ENCODE results near the gene COQ2. TPM values are rescaled to one million over a fixed set of nuclear protein-coding genes. Genes with fewer than 3 reads are reported as not detected.
A peak's percentile ranks its signal among the peaks of the same experiment; 100 is the strongest.

The COQ2 gene, protein sequence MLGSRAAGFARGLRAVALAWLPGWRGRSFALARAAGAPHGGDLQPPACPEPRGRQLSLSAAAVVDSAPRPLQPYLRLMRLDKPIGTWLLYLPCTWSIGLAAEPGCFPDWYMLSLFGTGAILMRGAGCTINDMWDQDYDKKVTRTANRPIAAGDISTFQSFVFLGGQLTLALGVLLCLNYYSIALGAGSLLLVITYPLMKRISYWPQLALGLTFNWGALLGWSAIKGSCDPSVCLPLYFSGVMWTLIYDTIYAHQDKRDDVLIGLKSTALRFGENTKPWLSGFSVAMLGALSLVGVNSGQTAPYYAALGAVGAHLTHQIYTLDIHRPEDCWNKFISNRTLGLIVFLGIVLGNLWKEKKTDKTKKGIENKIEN
- 10 to 100 TPM; 18.0 to 26.3 (median 22.9) TPM for total RNA-seq
- 10 to 100 TPM; 10.4 to 16.4 TPM for polyA plus RNA-seq
- long read RNA-seq, donor 1, transcript COQ2-206 (7 exons, 1,641 nt): major isoform, 34 of 40 reads
- long read RNA-seq, donor 1, partial matches to known transcripts: 1 of 40 reads
- long read RNA-seq, donor 1, other reads (novel, unspliced or antisense): 5 of 40 reads
- long read RNA-seq, donor 2, transcript COQ2-206 (7 exons, 1,641 nt): major isoform, 59 of 65 reads
- long read RNA-seq, donor 2, partial matches to known transcripts: 1 of 65 reads
- long read RNA-seq, donor 2, other reads (novel, unspliced or antisense): 5 of 65 reads
- long read RNA-seq, donor 3, transcript COQ2-206 (7 exons, 1,641 nt): major isoform, 27 of 27 reads
- long read RNA-seq, donor 3, partial matches to known transcripts: 0 of 27 reads
- long read RNA-seq, donor 3, other reads (novel, unspliced or antisense): 0 of 27 reads

DNA sequence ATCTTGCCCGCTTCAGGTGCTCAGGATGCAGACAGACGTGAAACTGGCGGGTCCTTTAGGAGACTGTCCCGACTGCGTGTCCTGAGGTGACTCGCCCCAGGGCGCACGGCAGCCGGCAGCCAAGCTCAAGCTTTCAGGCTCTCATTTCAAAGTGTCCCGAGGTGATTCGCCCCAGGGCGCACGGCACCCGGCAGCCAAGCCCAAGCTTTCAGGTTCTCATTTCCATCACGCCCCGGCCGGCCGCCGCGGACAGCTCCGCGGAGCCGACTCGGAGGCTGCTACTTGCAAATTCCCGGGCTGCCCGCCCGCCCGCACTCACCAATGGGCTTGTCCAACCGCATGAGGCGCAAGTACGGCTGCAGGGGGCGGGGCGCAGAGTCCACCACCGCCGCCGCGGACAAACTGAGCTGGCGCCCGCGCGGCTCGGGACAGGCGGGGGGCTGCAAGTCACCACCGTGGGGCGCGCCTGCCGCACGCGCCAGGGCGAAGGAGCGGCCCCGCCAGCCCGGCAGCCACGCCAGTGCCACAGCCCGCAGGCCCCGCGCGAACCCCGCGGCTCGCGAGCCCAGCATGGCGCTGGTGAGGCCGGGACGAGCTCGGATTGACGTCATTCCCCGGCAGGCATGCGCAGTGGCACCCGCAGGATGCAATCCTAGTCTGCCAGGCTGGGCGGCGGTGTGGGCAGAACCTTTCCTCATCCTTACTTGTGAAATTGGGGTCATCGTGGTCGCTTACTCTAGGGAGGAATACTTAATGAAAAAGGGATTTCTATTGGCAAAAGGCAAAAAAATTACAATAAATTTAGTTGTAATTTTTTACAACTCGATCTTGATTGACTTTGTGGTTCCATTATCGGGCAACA lies at the start of gene COQ2:
COQ2 (minus strand) TSS at position 606 of the 862 bp plus-strand sequence; CDS start at position 572, 34 bp downstream.
- intact Hi-C loops (cut with DNase I): loop anchor here in 1 of 10 donors (10.0 kb wide), 2 partner anchors 170 to 390 kb away; partner anchors contain the start of genes HELQ, MRPS18C and SEC31A

DNA sequence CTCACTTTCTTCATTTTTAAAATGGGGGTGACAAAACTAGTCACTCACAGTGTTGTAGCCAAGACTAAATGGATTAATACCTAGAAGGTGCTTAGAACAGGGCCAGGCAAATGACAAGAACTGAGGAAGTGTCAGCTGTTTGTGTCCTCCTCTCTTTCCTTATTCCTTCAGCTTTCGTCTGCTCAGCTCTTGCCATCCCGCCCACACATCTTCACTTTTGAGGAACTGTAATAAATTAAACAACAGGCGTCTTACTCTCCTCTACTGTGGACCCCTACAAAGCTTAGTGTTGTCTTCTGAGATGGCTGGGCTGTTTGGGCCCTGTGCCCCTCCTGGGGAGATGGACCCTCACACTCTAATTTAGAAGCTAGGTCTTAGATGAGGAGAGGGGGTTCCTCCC lies 47.4 kb upstream of the COQ2 start:
- Histone ChIP-seq H3K9me3 (no peaks in the 10 kb centered on the region), H3K27ac (no peak overlapping the region), H3K36me3 (no peaks in the 10 kb centered on the region), H3K27me3 (peaks cover 0 to 49% (median 7%) of the 10 kb centered on the region in 9 donors), H3K4me1 (peaks cover 0 to 39% (median 7%) of the 10 kb centered on the region in 12 donors), H3K4me3 (no peak overlapping the region)
- DNase-seq: no peak
- intact Hi-C loops (cut with DNase I): no loop called here
- ATAC-seq: no peak
- 54 to 80% (median 71%) methylated on average over 3 of the region's 3 CpGs for WGBS, 4 donors
- TF ChIP-seq, protein P1, sequence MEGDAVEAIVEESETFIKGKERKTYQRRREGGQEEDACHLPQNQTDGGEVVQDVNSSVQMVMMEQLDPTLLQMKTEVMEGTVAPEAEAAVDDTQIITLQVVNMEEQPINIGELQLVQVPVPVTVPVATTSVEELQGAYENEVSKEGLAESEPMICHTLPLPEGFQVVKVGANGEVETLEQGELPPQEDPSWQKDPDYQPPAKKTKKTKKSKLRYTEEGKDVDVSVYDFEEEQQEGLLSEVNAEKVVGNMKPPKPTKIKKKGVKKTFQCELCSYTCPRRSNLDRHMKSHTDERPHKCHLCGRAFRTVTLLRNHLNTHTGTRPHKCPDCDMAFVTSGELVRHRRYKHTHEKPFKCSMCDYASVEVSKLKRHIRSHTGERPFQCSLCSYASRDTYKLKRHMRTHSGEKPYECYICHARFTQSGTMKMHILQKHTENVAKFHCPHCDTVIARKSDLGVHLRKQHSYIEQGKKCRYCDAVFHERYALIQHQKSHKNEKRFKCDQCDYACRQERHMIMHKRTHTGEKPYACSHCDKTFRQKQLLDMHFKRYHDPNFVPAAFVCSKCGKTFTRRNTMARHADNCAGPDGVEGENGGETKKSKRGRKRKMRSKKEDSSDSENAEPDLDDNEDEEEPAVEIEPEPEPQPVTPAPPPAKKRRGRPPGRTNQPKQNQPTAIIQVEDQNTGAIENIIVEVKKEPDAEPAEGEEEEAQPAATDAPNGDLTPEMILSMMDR (IDR thresholded peaks at IDR 0.05): no peak
- no peak for TF ChIP-seq POLR2A (IDR thresholded peaks at IDR 0.05)

More for the DNA sequence above, at the start of gene COQ2:
- Histone ChIP-seq H3K9me3 (no peaks in the 10 kb centered on the region), H3K27me3 (no peaks in the 10 kb centered on the region), H3K27ac (peak within 1 kb of the TSS; percentile 91 to 100 (median 96)), H3K4me1 (peaks cover 0 to 43% (median 8%) of the 10 kb centered on the region in 12 donors), H3K4me3 (peak within 1 kb of the TSS; percentile 45 to 91 (median 72)), H3K36me3 (no peaks in the 10 kb centered on the region)
- WGBS, 4 donors: 0 to 1% (median 1%) methylated on average over 20 to 76 of the region's 76 CpGs
- DNase-seq: peak; percentile 96 to 98 (median 97)
- TF ChIP-seq, protein P1 (IDR thresholded peaks at IDR 0.05): peak in 11 of 12 donors; percentile 21 to 63 (median 47)
- TF ChIP-seq POLR2A (IDR thresholded peaks at IDR 0.05): peak in 1 of 2 donors; percentile 81
- peak; percentile 98 to 99 (median 98) for ATAC-seq

DNA sequence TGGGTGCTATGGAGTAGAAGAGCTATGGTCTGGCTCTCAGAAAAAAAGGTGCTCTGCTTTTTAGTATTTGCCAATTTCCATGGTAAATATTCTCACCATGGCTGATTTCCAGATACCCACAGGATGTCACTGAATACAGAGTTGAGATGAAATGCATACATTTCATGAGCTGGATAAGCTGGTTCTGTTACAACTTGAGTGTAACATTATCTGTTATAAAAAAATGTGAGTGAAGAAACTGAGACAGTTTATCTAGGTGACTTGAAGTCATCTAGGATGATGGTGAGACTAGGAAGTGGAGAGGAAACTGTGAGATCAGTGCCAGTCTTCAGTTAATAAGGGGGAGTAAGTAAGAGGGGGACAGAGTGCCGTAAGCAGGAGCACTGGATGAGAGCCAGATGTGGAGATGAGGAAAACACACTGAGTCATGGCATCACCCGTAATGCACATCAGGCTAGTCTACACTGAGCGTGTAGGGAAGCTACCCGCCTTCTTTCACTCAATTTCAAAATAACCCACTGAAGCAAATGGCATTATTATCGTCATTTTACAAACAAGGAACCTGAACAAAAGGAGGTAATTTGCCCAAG lies 45.0 kb upstream of the COQ2 start:
- ATAC-seq: no peak
- Histone ChIP-seq H3K27me3 (peaks cover 0 to 44% (median 4%) of the 10 kb centered on the region in 9 donors), H3K9me3 (no peaks in the 10 kb centered on the region), H3K27ac (peak overlapping the region in 1 of 12 donors; percentile 17), H3K4me1 (peaks cover 0 to 26% (median 4%) of the 10 kb centered on the region in 12 donors), H3K36me3 (no peaks in the 10 kb centered on the region), H3K4me3 (no peak overlapping the region)
- DNase-seq: no peak
- no peak for TF ChIP-seq POLR2A (IDR thresholded peaks at IDR 0.05)
- TF ChIP-seq, protein P1 (IDR thresholded peaks at IDR 0.05): no peak
- intact Hi-C loops (cut with DNase I): no loop called here
- WGBS, 4 donors: 62 to 72% (median 67%) methylated on average over 5 of the region's 5 CpGs

Measured in heart left ventricle (tissue), 16 donors.